HL-60 (cell line): ENCODE results near the gene KATNB1.

Source experiments
- GABPA ChIP-seq: IDR thresholded peaks from 2 replicates; pipeline ENCODE4 v1.6.1; 2012; ENCODE audit warnings: low read depth
- POLR2AphosphoS5 ChIP-seq: IDR thresholded peaks from 2 replicates; pipeline ENCODE4 v1.6.1; 2012; ENCODE audit warnings: low read depth
- SPI1 ChIP-seq: IDR thresholded peaks from 2 replicates; pipeline ENCODE4 v1.6.1; 2012; ENCODE audit warnings: low read depth, mild to moderate bottlenecking, borderline replicate concordance
- TF ChIP-seq, protein P1 (sequence below): IDR thresholded peaks from one replicate; pipeline ENCODE4 v1.5.1; 2011; ENCODE audit warnings: low read length, control low read depth, inconsistent platforms; ENCODE audit not compliant: insufficient read depth
- TF ChIP-seq, protein P2 (sequence below): IDR thresholded peaks from 2 replicates; pipeline ENCODE4 v1.6.1; 2012; ENCODE audit warnings: low read depth; ENCODE audit not compliant: insufficient replicate concordance

DNA sequence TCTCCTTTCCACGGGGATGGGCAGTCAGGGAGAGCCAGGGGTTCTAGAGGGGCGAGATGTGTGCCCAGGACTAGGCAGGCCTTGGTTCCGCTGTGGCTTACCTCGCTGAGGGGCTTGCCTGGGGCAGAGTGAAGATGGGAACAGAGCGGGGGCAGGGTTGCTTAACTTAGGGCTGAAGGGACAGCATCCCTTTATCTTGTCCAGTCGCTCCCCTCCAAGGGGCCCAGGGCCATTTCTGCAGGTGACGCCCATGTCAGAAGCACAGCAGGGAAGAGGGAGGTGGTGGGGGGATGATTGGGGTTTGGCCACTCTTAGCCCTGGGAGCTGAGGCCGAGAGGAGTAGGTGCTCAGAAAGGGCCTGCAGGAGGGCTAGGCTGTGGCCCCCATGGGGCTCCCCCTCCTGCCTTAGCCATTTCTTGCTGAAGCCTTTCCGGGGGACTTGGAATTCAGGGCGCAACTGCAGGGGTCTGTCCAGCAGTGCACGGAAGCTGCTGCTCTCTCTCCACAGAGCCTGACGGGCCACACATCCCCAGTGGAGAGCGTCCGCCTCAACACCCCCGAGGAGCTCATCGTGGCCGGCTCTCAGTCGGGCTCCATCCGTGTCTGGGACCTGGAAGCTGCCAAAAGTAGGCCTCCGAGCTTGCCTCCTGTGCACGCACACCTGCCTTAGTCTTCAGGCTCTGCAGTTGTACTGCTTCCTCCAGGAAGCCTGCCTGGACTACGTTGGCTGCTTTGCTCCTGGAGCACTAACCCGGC is 8.5 kb downstream of the KATNB1 start:
- TF ChIP-seq, protein P1, sequence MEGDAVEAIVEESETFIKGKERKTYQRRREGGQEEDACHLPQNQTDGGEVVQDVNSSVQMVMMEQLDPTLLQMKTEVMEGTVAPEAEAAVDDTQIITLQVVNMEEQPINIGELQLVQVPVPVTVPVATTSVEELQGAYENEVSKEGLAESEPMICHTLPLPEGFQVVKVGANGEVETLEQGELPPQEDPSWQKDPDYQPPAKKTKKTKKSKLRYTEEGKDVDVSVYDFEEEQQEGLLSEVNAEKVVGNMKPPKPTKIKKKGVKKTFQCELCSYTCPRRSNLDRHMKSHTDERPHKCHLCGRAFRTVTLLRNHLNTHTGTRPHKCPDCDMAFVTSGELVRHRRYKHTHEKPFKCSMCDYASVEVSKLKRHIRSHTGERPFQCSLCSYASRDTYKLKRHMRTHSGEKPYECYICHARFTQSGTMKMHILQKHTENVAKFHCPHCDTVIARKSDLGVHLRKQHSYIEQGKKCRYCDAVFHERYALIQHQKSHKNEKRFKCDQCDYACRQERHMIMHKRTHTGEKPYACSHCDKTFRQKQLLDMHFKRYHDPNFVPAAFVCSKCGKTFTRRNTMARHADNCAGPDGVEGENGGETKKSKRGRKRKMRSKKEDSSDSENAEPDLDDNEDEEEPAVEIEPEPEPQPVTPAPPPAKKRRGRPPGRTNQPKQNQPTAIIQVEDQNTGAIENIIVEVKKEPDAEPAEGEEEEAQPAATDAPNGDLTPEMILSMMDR = no peak
- TF ChIP-seq POLR2AphosphoS5 (no peak), GABPA (no peak), SPI1 (no peak)
- TF ChIP-seq, protein P2, sequence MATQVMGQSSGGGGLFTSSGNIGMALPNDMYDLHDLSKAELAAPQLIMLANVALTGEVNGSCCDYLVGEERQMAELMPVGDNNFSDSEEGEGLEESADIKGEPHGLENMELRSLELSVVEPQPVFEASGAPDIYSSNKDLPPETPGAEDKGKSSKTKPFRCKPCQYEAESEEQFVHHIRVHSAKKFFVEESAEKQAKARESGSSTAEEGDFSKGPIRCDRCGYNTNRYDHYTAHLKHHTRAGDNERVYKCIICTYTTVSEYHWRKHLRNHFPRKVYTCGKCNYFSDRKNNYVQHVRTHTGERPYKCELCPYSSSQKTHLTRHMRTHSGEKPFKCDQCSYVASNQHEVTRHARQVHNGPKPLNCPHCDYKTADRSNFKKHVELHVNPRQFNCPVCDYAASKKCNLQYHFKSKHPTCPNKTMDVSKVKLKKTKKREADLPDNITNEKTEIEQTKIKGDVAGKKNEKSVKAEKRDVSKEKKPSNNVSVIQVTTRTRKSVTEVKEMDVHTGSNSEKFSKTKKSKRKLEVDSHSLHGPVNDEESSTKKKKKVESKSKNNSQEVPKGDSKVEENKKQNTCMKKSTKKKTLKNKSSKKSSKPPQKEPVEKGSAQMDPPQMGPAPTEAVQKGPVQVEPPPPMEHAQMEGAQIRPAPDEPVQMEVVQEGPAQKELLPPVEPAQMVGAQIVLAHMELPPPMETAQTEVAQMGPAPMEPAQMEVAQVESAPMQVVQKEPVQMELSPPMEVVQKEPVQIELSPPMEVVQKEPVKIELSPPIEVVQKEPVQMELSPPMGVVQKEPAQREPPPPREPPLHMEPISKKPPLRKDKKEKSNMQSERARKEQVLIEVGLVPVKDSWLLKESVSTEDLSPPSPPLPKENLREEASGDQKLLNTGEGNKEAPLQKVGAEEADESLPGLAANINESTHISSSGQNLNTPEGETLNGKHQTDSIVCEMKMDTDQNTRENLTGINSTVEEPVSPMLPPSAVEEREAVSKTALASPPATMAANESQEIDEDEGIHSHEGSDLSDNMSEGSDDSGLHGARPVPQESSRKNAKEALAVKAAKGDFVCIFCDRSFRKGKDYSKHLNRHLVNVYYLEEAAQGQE = no peak
